ENCODE data around the gene NR3C1. TPM values are rescaled to one million over a fixed set of nuclear protein-coding genes. Genes with fewer than 3 reads are reported as not detected.

NR3C1 gene
- total RNA-seq, 1 donor from 2014 or later: 14.2 TPM

- no peak for DNase-seq (ENCODE audit: low read depth in 2 of 2)
Measured at GRCh38 chr5:143370440-143370839, 33.0 kb downstream of the NR3C1 start.

- DNase-seq (ENCODE audit: low read depth in 2 of 2): no peak
Measured at GRCh38 chr5:143364061-143364460, 39.4 kb downstream of the NR3C1 start.

- no peak for DNase-seq (ENCODE audit: low read depth in 2 of 2)
Measured at GRCh38 chr5:143362664-143363227, 40.7 kb downstream of the NR3C1 start.

- no peak for DNase-seq (ENCODE audit: low read depth in 2 of 2)
Measured at GRCh38 chr5:143361438-143361837, 42.0 kb downstream of the NR3C1 start.

GRCh38 chr5:143360755-143361154 lies 42.7 kb downstream of the NR3C1 start:
- DNase-seq (ENCODE audit: low read depth in 2 of 2): no peak

- DNase-seq (ENCODE audit: low read depth in 2 of 2): no peak
Measured at GRCh38 chr5:143359869-143360268, 43.6 kb downstream of the NR3C1 start.

- DNase-seq (ENCODE audit: low read depth in 2 of 2): no peak
Measured at GRCh38 chr5:143356855-143357583, 46.5 kb downstream of the NR3C1 start.

GRCh38 chr5:143355710-143356109 lies 47.8 kb downstream of the NR3C1 start:
- DNase-seq (ENCODE audit: low read depth in 2 of 2): peak; percentile 93 to 98

- DNase-seq (ENCODE audit: low read depth in 2 of 2): no peak
Measured at GRCh38 chr5:143354025-143354424, 49.5 kb downstream of the NR3C1 start.

GRCh38 chr5:143352691-143353090 lies 50.8 kb downstream of the NR3C1 start:
- no peak for DNase-seq (ENCODE audit: low read depth in 2 of 2)

- peak in 1 of 2 donors; percentile 63 for DNase-seq (ENCODE audit: low read depth in 2 of 2)
Measured at GRCh38 chr5:143350751-143351602, 52.5 kb downstream of the NR3C1 start.

- DNase-seq (ENCODE audit: low read depth in 2 of 2): no peak
Measured at GRCh38 chr5:143350341-143350740, 53.1 kb downstream of the NR3C1 start.

GRCh38 chr5:143349177-143349576 lies 54.3 kb downstream of the NR3C1 start:
- DNase-seq (ENCODE audit: low read depth in 2 of 2): no peak

GRCh38 chr5:143347698-143348344 lies 55.7 kb downstream of the NR3C1 start:
- DNase-seq (ENCODE audit: low read depth in 2 of 2): no peak

GRCh38 chr5:143347046-143347445 lies 56.4 kb downstream of the NR3C1 start:
- DNase-seq (ENCODE audit: low read depth in 2 of 2): no peak

- no peak for DNase-seq (ENCODE audit: low read depth in 2 of 2)
Measured at GRCh38 chr5:143345671-143346440, 57.6 kb downstream of the NR3C1 start.

GRCh38 chr5:143343042-143343441 lies 60.4 kb downstream of the NR3C1 start:
- DNase-seq (ENCODE audit: low read depth in 2 of 2): no peak

- DNase-seq (ENCODE audit: low read depth in 2 of 2): no peak
Measured at GRCh38 chr5:143342607-143343006, 60.9 kb downstream of the NR3C1 start.

- DNase-seq (ENCODE audit: low read depth in 2 of 2): peak in 1 of 2 donors; percentile 33
Measured at GRCh38 chr5:143341807-143342570, 61.5 kb downstream of the NR3C1 start.

Measured in dermis microvascular lymphatic vessel endothelial cell (primary cell).